ENCODE measurements around the gene PAPPA2.

PAPPA2 gene

DNA sequence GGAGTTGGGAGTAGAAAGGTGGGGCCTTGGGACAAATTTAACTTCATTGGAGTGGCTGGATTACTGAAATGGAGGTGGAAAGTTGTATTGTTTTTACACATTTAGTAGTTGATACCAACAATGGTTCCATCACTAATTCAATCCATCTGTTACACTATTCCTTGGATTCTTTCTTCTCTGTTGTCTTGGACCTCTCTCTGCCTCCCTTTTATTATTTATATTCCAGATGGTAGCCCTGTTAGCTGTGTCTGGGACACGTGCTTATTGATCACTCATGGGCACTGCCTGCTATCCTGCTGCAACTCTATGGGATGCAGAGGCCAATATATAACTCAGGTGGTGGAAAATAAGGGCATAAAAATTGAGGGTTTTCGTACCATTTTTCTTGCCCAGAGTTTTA, 346.3 kb downstream of the PAPPA2 start:
- TF ChIP-seq ZFHX2 (tag by site-specific recombination; conservative IDR thresholded peaks at IDR 0.05) = no peak
- no peak for TF ChIP-seq ZNF112 (tag by site-specific recombination; IDR thresholded peaks at IDR 0.05)
- H3K36me3 ChIP-seq (ENCODE audit: control insufficient read depth in 2 of 2, insufficient read depth in 1 of 2, low read length in 2 of 2) = no peaks in the 10 kb centered on the region
- ChIA-PET POLR2A (no interaction called here), CTCF (no interaction called here)
- no peak overlapping the region for H3K4me3 ChIP-seq (ENCODE audit: low read depth, low read length)
- H3K9me3 ChIP-seq (ENCODE audit: control insufficient read depth, insufficient read depth, low read depth, low read length) = no peaks in the 10 kb centered on the region
- H3K4me1 ChIP-seq (ENCODE audit: control insufficient read depth, insufficient read depth, low read length) = no peaks in the 10 kb centered on the region
- H3K27ac ChIP-seq (ENCODE audit: extremely low read depth, low read depth, low read length) = no peak overlapping the region

GRCh38 chr1:176811511-176812288, 348.7 kb downstream of the PAPPA2 start:
- CTCF ChIA-PET = no interaction called here
- no peaks in the 10 kb centered on the region for H3K9me3 ChIP-seq (ENCODE audit: control insufficient read depth, insufficient read depth, low read depth, low read length)
- no peak for TF ChIP-seq PRDM10 (tag by site-specific recombination; IDR thresholded peaks at IDR 0.05)
- no peak for TF ChIP-seq ZNF354C (tag by site-specific recombination; IDR thresholded peaks at IDR 0.05; ENCODE audit: borderline replicate concordance, low read depth)
- TF ChIP-seq ZNF23 (tag by site-specific recombination; IDR thresholded peaks at IDR 0.05; ENCODE audit: borderline replicate concordance) = no peak
- TF ChIP-seq ZNF423 (tag by site-specific recombination; IDR thresholded peaks at IDR 0.05) = no peak
- no peak for TF ChIP-seq ZNF2 (tag by site-specific recombination; IDR thresholded peaks at IDR 0.05)
- TF ChIP-seq ZBTB1 (tag by site-specific recombination; IDR thresholded peaks at IDR 0.05) = no peak
- no peak for TF ChIP-seq ZNF664 (tag by site-specific recombination; IDR thresholded peaks at IDR 0.05)
- no peak for TF ChIP-seq ZXDB (tag by site-specific recombination; IDR thresholded peaks at IDR 0.05)
- no peak for TF ChIP-seq ZNF394 (tag by site-specific recombination; IDR thresholded peaks at IDR 0.05; ENCODE audit: borderline replicate concordance)
- TF ChIP-seq, protein P1, sequence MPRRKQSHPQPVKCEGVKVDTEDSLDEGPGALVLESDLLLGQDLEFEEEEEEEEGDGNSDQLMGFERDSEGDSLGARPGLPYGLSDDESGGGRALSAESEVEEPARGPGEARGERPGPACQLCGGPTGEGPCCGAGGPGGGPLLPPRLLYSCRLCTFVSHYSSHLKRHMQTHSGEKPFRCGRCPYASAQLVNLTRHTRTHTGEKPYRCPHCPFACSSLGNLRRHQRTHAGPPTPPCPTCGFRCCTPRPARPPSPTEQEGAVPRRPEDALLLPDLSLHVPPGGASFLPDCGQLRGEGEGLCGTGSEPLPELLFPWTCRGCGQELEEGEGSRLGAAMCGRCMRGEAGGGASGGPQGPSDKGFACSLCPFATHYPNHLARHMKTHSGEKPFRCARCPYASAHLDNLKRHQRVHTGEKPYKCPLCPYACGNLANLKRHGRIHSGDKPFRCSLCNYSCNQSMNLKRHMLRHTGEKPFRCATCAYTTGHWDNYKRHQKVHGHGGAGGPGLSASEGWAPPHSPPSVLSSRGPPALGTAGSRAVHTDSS (tag by site-specific recombination; IDR thresholded peaks at IDR 0.05) = no peak
- TF ChIP-seq ZNF548 (tag by site-specific recombination; IDR thresholded peaks at IDR 0.05) = no peak
- no peak for TF ChIP-seq SP7 (tag by site-specific recombination; IDR thresholded peaks at IDR 0.05)
- no peak for TF ChIP-seq TCF7L2 (IDR thresholded peaks at IDR 0.05; ENCODE audit: borderline replicate concordance, low read depth, low read length)
- no peak for TF ChIP-seq ZNF449 (tag by site-specific recombination; IDR thresholded peaks at IDR 0.05)
- TF ChIP-seq TRIM28 (IDR thresholded peaks at IDR 0.05; ENCODE audit: borderline replicate concordance, low read length) = no peak
- no peak for TF ChIP-seq ZBTB8A (tag by site-specific recombination; IDR thresholded peaks at IDR 0.05)
- H3K4me3 ChIP-seq (ENCODE audit: low read depth, low read length) = no peak overlapping the region
- H3K36me3 ChIP-seq (ENCODE audit: control insufficient read depth in 2 of 2, insufficient read depth in 1 of 2, low read length in 2 of 2) = no peaks in the 10 kb centered on the region
- H3K27ac ChIP-seq (ENCODE audit: extremely low read depth, low read depth, low read length) = no peak overlapping the region
- POLR2A ChIA-PET = no interaction called here
- no peaks in the 10 kb centered on the region for H3K4me1 ChIP-seq (ENCODE audit: control insufficient read depth, insufficient read depth, low read length)
